PFSK-1 (cell line): ENCODE results near the gene CHTF18.

Experiments
- POLR2AphosphoS5 ChIP-seq: IDR thresholded peaks from 2 replicates; pipeline ENCODE4 v1.6.1; 2012; ENCODE audit warnings: low read depth, mild to moderate bottlenecking, control low read depth, low read length, moderate library complexity
- TAF1 ChIP-seq: IDR thresholded peaks from 2 replicates; pipeline ENCODE4 v1.6.1; 2012; ENCODE audit warnings: low read length, control low read depth, borderline replicate concordance; ENCODE audit not compliant: insufficient read depth

GRCh38 chr16:759110-759910, 29.1 kb upstream of the CHTF18 start:
- TF ChIP-seq POLR2AphosphoS5: no peak
- no peak for TF ChIP-seq TAF1
